IPS-20b (cell line): ENCODE data around the gene ZNF524.
"Not testable (repeated sequence)": the region's sequence is repeated elsewhere in the genome, so short reads cannot be mapped to it uniquely, and the experiment has no call there.

ENCODE experiments used
- H3K27ac ChIP-seq: one replicate; pipeline ENCODE4 v1.5.1; 2013; ENCODE audit warnings: low read length
- H3K27me3 ChIP-seq: 2 replicates; pipeline ENCODE4 v1.6.1; 2013; ENCODE audit warnings: mild to moderate bottlenecking, low read length, inconsistent platforms; ENCODE audit not compliant: insufficient read depth
- H3K36me3 ChIP-seq: 2 replicates; pipeline ENCODE4 v1.6.1; 2013; ENCODE audit warnings: low read depth, mild to moderate bottlenecking, inconsistent platforms, low read length, moderate library complexity; ENCODE audit not compliant: insufficient read depth
- H3K4me1 ChIP-seq: 2 replicates; pipeline ENCODE4 v1.6.1; 2013; ENCODE audit warnings: mild to moderate bottlenecking, control low read depth, inconsistent platforms, low read length, moderate library complexity; ENCODE audit not compliant: insufficient read depth
- H3K4me3 ChIP-seq: 2 replicates; pipeline ENCODE4 v1.5.1; 2013; ENCODE audit warnings: mild to moderate bottlenecking, low read length, inconsistent platforms
- H3K9ac ChIP-seq: 2 replicates; pipeline ENCODE4 v1.6.1; 2013; ENCODE audit warnings: low read depth, mild to moderate bottlenecking, inconsistent platforms, low read length, moderate library complexity
- H3K9me3 ChIP-seq: 2 replicates; pipeline ENCODE4 v1.6.1; 2013; ENCODE audit warnings: mild to moderate bottlenecking, low read depth, low read length, inconsistent platforms; ENCODE audit not compliant: insufficient read depth

ZNF524 gene

GRCh38 chr19:55569477-55569876 lies 30.6 kb upstream of the ZNF524 start:
- peaks cover 13% of the 10 kb centered on the region; the same call in 1 of the 2 replicates for H3K27me3 ChIP-seq
- H3K4me1 ChIP-seq, H3K36me3 ChIP-seq, H3K27ac ChIP-seq, H3K9me3 ChIP-seq, H3K4me3 ChIP-seq, H3K9ac ChIP-seq: not testable (repeated sequence)

- H3K27ac ChIP-seq, H3K9me3 ChIP-seq, H3K4me3 ChIP-seq, H3K9ac ChIP-seq, H3K27me3 ChIP-seq, H3K4me1 ChIP-seq: not testable (repeated sequence)
- H3K36me3 ChIP-seq = peaks cover 10% of the 10 kb centered on the region
These were observed 26.2 kb upstream of the ZNF524 start for GRCh38 chr19:55573929-55574328.

- H3K27ac ChIP-seq = no peak overlapping the region
- H3K36me3 ChIP-seq = peaks cover 10% of the 10 kb centered on the region
- H3K27me3 ChIP-seq = no peaks in the 10 kb centered on the region
- no peaks in the 10 kb centered on the region for H3K9me3 ChIP-seq
- no peaks in the 10 kb centered on the region for H3K4me1 ChIP-seq
- H3K4me3 ChIP-seq = no peak overlapping the region
- H3K9ac ChIP-seq = no peak overlapping the region
These were observed 23.3 kb upstream of the ZNF524 start for GRCh38 chr19:55576746-55577145.

GRCh38 chr19:55578031-55578760 lies 21.9 kb upstream of the ZNF524 start:
- Histone ChIP-seq H3K9ac (no peak overlapping the region), H3K9me3 (no peaks in the 10 kb centered on the region), H3K4me1 (no peaks in the 10 kb centered on the region), H3K27ac (no peak overlapping the region), H3K4me3 (no peak overlapping the region), H3K36me3 (peaks cover 10% of the 10 kb centered on the region), H3K27me3 (no peaks in the 10 kb centered on the region)

- Histone ChIP-seq H3K27me3 (no peaks in the 10 kb centered on the region), H3K36me3 (peaks cover 10% of the 10 kb centered on the region), H3K9me3 (no peaks in the 10 kb centered on the region), H3K27ac (no peak overlapping the region), H3K9ac (peak overlapping the region; percentile 94; the same call in 1 of the 2 replicates), H3K4me1 (no peaks in the 10 kb centered on the region), H3K4me3 (peak overlapping the region; percentile 92)
These were observed 21.0 kb upstream of the ZNF524 start for GRCh38 chr19:55578761-55579747.

- H3K36me3 ChIP-seq = peaks cover 10% of the 10 kb centered on the region
- H3K4me1 ChIP-seq = no peaks in the 10 kb centered on the region; the same call in 1 of the 2 replicates
- H3K9me3 ChIP-seq = no peaks in the 10 kb centered on the region
- peak overlapping the region; percentile 97 for H3K27ac ChIP-seq
- H3K27me3 ChIP-seq = peaks cover 4% of the 10 kb centered on the region; the same call in 1 of the 2 replicates
- H3K9ac ChIP-seq = peak overlapping the region; percentile 94
- H3K4me3 ChIP-seq = peak overlapping the region; percentile 92
These were observed 20.1 kb upstream of the ZNF524 start for GRCh38 chr19:55579766-55580621.

- Histone ChIP-seq H3K9me3 (no peaks in the 10 kb centered on the region), H3K36me3 (peaks cover 10% of the 10 kb centered on the region), H3K27ac (peak within 1 kb of the TSS; percentile 97)
These were observed 19.4 kb upstream of the ZNF524 start, which contains the start of gene ZNF579 for GRCh38 chr19:55580628-55581144. TSS of gene ZNF579 (minus strand) at chr19:55580848. CDS start at chr19:55579639, 1,209 bp downstream.

GRCh38 chr19:55581145-55581822 lies 18.8 kb upstream of the ZNF524 start:
- Histone ChIP-seq H3K27ac (no peak overlapping the region), H3K9ac (peak overlapping the region; percentile 94; the same call in 1 of the 2 replicates), H3K27me3 (peaks cover 9% of the 10 kb centered on the region; the same call in 1 of the 2 replicates), H3K9me3 (no peaks in the 10 kb centered on the region), H3K36me3 (peaks cover 10% of the 10 kb centered on the region), H3K4me3 (peak overlapping the region; percentile 92; the same call in 1 of the 2 replicates), H3K4me1 (no peaks in the 10 kb centered on the region; the same call in 1 of the 2 replicates)

More at GRCh38 chr19:55580628-55581144, 19.4 kb upstream of the ZNF524 start, which contains the start of gene ZNF579:
- peak within 1 kb of the TSS; percentile 92 for H3K4me3 ChIP-seq
- H3K27me3 ChIP-seq = peaks cover 6% of the 10 kb centered on the region; the same call in 1 of the 2 replicates
- H3K4me1 ChIP-seq = no peaks in the 10 kb centered on the region; the same call in 1 of the 2 replicates
- peak within 1 kb of the TSS; percentile 94 for H3K9ac ChIP-seq

GRCh38 chr19:55581823-55582223 lies 18.3 kb upstream of the ZNF524 start:
- H3K27me3 ChIP-seq = peaks cover 14% of the 10 kb centered on the region; the same call in 1 of the 2 replicates
- no peak overlapping the region for H3K4me3 ChIP-seq
- H3K27ac ChIP-seq = no peak overlapping the region
- H3K9ac ChIP-seq = no peak overlapping the region
- H3K4me1 ChIP-seq = no peaks in the 10 kb centered on the region; the same call in 1 of the 2 replicates
- H3K9me3 ChIP-seq = no peaks in the 10 kb centered on the region
- peaks cover 7% of the 10 kb centered on the region for H3K36me3 ChIP-seq

GRCh38 chr19:55582284-55582683 lies 17.8 kb upstream of the ZNF524 start:
- not testable (repeated sequence) for H3K9ac ChIP-seq, H3K27ac ChIP-seq, H3K4me3 ChIP-seq, H3K36me3 ChIP-seq, H3K9me3 ChIP-seq, H3K4me1 ChIP-seq
- H3K27me3 ChIP-seq = peaks cover 14% of the 10 kb centered on the region; the same call in 1 of the 2 replicates
